ENCODE results near the gene SLC45A2.
"Not testable (repeated sequence)": the region's sequence is repeated elsewhere in the genome, so short reads cannot be mapped to it uniquely, and the experiment has no call there.

The SLC45A2 gene

DNA sequence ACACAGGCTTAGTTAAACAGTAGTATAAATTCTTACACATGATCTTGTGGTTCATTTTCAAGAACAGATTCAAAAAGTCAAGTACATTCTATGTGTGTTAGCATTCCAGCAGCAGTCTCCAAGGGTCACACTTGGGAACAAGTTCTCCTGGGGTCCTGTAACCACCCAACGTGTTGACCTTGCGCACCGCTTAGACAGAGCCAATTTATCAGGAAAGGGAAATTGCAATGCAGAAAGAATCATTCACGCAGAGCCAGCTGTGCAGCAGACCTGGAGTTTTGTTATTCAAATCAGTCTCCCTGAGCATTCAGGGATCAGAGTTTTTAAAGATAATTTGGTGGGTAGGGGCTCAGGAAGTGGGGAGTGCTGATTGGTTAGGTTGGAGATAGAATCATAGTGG lies 56.8 kb downstream of the SLC45A2 start:
- no peak overlapping the region for H3K4me3 ChIP-seq (ENCODE audit: low read depth, low read length)
- TF ChIP-seq, protein P1, sequence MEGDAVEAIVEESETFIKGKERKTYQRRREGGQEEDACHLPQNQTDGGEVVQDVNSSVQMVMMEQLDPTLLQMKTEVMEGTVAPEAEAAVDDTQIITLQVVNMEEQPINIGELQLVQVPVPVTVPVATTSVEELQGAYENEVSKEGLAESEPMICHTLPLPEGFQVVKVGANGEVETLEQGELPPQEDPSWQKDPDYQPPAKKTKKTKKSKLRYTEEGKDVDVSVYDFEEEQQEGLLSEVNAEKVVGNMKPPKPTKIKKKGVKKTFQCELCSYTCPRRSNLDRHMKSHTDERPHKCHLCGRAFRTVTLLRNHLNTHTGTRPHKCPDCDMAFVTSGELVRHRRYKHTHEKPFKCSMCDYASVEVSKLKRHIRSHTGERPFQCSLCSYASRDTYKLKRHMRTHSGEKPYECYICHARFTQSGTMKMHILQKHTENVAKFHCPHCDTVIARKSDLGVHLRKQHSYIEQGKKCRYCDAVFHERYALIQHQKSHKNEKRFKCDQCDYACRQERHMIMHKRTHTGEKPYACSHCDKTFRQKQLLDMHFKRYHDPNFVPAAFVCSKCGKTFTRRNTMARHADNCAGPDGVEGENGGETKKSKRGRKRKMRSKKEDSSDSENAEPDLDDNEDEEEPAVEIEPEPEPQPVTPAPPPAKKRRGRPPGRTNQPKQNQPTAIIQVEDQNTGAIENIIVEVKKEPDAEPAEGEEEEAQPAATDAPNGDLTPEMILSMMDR (IDR thresholded peaks at IDR 0.05; ENCODE audit: low read depth, low read length, missing control alignments) = no peak
- no peak for DNase-seq
- in situ Hi-C loops (cut with HindIII; ENCODE audit: low pct_ligation_motif_present, low sequenced_read_pairs) = no loop called here
- no peak overlapping the region for H3K27ac ChIP-seq
- H3K27me3 ChIP-seq (replicated peaks) = no peaks in the 10 kb centered on the region
- no peaks in the 10 kb centered on the region for H3K36me3 ChIP-seq (replicated peaks)

DNA sequence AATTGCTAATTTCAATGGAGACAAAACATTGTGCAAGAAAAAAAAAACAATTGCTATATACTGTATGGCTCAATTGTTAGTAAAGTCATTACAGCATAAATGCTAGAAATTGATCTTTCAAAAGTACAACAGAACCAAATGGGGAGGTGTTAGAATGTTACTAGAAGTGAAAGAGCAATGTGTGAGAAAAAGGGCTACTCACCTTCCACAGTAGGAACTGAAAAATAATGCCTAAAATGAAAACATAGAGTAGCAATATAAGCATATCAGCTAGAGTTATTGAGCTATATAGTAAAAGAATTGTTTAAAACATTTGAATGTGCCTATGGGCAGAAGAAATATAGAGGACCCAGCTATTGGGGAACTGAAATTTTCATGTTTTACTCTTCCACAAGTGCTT lies 59.2 kb downstream of the SLC45A2 start:
- in situ Hi-C loops (cut with HindIII; ENCODE audit: low pct_ligation_motif_present, low sequenced_read_pairs) = no loop called here
- no peak for DNase-seq
- Histone ChIP-seq H3K4me3 (ENCODE audit: low read depth, low read length) (no peak overlapping the region), H3K36me3 (replicated peaks) (no peaks in the 10 kb centered on the region), H3K27ac (no peak overlapping the region), H3K27me3 (replicated peaks) (no peaks in the 10 kb centered on the region)
- TF ChIP-seq, protein P1 (IDR thresholded peaks at IDR 0.05; ENCODE audit: low read depth, low read length, missing control alignments) = no peak

DNA sequence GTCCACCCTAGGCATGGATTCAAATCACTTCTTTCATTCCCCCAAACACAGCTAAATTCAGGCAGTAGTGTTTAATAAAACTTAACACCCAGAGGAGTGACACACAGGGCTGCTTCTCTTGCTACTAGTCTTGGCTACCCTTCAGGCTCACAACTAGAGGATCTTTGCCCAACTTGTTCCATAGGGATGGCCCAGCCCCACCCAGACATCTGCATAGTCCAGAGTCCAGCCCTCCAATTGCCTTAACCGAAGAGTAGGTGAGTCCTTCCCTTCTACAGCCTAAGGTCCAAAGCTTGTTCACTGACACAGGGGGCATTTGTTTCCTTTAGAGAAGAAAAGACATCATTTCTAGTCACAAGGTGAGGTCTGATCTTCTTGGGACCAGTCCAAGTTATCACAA lies 63.5 kb downstream of the SLC45A2 start:
- no peaks in the 10 kb centered on the region for H3K27me3 ChIP-seq (replicated peaks)
- DNase-seq = no peak
- H3K36me3 ChIP-seq (replicated peaks) = no peaks in the 10 kb centered on the region
- no peak overlapping the region for H3K4me3 ChIP-seq (ENCODE audit: low read depth, low read length)
- TF ChIP-seq, protein P1 (IDR thresholded peaks at IDR 0.05; ENCODE audit: low read depth, low read length, missing control alignments) = no peak
- in situ Hi-C loops (cut with HindIII; ENCODE audit: low pct_ligation_motif_present, low sequenced_read_pairs) = no loop called here
- H3K27ac ChIP-seq = no peak overlapping the region

DNA sequence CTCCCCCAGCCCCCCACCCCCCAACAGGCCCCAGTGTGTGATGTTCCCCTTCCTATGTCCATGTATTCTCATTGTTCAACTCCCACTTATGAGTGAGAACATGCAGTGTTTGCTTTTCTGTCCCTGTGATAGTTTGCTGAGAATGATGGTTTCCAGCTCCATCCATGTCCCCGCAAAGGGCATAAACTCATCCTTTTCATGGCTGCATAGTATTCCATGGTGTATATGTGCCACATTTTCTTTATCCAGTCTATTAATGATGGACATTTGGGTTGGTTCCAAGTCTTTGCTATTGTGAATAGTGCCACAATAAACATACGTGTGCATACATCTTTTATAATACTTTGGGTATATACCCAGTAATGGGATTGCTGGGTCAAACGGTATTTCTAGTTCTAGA lies 69.6 kb downstream of the SLC45A2 start:
- DNase-seq; H3K4me3 ChIP-seq (ENCODE audit: low read depth, low read length); H3K36me3 ChIP-seq (replicated peaks); H3K27ac ChIP-seq; H3K27me3 ChIP-seq (replicated peaks); in situ Hi-C loops (cut with HindIII; ENCODE audit: low pct_ligation_motif_present, low sequenced_read_pairs): not testable (repeated sequence)

DNA sequence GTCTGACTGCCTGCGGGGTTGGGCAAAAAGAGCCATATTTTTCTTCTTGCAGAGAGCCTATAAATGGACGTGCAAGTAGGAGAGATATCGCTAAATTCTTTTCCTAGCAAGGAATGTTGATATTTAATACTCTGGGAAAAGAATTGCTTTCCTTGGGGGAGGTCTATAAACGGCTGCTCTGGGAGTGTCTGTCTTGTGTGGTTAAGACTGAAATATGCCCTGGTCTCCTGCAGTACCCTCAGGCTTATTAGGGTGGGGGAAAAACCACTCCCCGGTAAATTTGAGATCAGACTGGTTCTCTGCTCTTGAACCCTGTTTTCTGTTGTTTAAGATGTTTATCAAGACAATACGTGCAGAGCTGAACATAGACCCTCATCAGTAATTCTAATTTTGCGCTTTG lies 78.2 kb downstream of the SLC45A2 start:
- H3K4me3 ChIP-seq (ENCODE audit: low read depth, low read length); in situ Hi-C loops (cut with HindIII; ENCODE audit: low pct_ligation_motif_present, low sequenced_read_pairs); DNase-seq; H3K36me3 ChIP-seq (replicated peaks); H3K27me3 ChIP-seq (replicated peaks); H3K27ac ChIP-seq: not testable (repeated sequence)

DNA sequence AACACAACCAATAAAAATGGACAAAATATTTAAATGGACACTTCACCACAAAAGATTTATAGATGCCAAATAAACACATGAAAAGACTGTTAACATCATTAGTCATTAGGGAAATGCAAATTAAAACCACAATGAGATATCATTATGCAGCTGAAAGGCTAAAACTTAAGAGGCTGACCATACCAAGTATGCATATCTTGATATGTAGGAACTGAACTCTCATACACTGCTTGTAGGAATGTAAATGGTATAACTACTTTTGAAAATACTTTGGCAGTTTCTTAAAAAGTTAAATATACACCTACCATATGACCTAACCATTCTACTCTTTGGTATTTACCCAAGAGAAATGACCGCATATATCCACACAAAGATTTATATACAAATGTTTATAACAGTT lies 79.1 kb downstream of the SLC45A2 start:
- TF ChIP-seq, protein P1 (IDR thresholded peaks at IDR 0.05; ENCODE audit: low read depth, low read length, missing control alignments) = no peak
- H3K27ac ChIP-seq = no peak overlapping the region
- in situ Hi-C loops (cut with HindIII; ENCODE audit: low pct_ligation_motif_present, low sequenced_read_pairs) = no loop called here
- no peaks in the 10 kb centered on the region for H3K27me3 ChIP-seq (replicated peaks)
- DNase-seq = no peak
- H3K36me3 ChIP-seq (replicated peaks) = no peaks in the 10 kb centered on the region
- H3K4me3 ChIP-seq (ENCODE audit: low read depth, low read length) = no peak overlapping the region

DNA sequence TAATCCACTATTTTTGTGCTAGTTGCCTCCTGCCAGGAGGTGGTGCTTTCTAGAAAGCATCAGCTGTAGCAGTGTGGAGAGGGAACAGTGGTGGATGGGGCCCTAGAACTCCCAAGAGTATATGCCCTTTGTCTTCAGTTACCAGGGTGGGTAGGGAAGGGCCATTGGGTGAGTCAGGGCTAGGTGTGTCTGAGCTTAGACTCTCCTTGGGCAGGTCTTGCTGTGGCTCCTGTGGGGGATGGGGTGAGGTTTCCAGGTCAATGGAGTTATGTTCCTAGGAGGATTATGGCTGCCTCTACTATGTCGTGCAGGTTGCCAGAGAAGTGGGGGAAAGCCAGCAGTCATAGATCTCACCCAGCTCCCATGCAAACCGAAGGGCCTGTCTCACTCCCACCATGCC lies 81.4 kb downstream of the SLC45A2 start:
- Histone ChIP-seq H3K4me3 (ENCODE audit: low read depth, low read length) (no peak overlapping the region), H3K27ac (no peak overlapping the region), H3K36me3 (replicated peaks) (no peaks in the 10 kb centered on the region), H3K27me3 (replicated peaks) (no peaks in the 10 kb centered on the region)
- TF ChIP-seq, protein P1 (IDR thresholded peaks at IDR 0.05; ENCODE audit: low read depth, low read length, missing control alignments) = no peak
- in situ Hi-C loops (cut with HindIII; ENCODE audit: low pct_ligation_motif_present, low sequenced_read_pairs) = no loop called here
- DNase-seq = no peak
